ENCODE measurements around the gene PRICKLE3.

GRCh38 chrX:49164589-49165360 lies 21.4 kb downstream of the PRICKLE3 start:
- TF ChIP-seq CTCF (IDR thresholded peaks at IDR 0.05), result no peak
- TF ChIP-seq POLR2A (IDR thresholded peaks at IDR 0.05), result no peak

All from testis (tissue), 2 donors.